HG03457 (cell line): ENCODE measurements around the gene ANXA6.
A peak's percentile ranks its signal among the peaks of the same experiment; 100 is the strongest.

Source experiments
- ATAC-seq: cut with Tn5 transposase; IDR thresholded peaks from one replicate; pipeline ENCODE4 v1.9.1; 2021; ENCODE audit warnings: moderate number of reproducible peaks; ENCODE audit not compliant: unreplicated experiment

ANXA6 gene

GRCh38 chr5:151130922-151131891, 26.4 kb downstream of the ANXA6 start:
- no peak for ATAC-seq

GRCh38 chr5:151130235-151130921, 27.2 kb downstream of the ANXA6 start:
- no peak for ATAC-seq

- ATAC-seq, result no peak
Measured at GRCh38 chr5:151128817-151129216, 28.8 kb downstream of the ANXA6 start.

GRCh38 chr5:151127926-151128325, 29.7 kb downstream of the ANXA6 start:
- ATAC-seq, result no peak

- no peak for ATAC-seq
Measured at GRCh38 chr5:151126199-151126645, 31.4 kb downstream of the ANXA6 start.

- ATAC-seq, result no peak
Measured at GRCh38 chr5:151125421-151125820, 32.2 kb downstream of the ANXA6 start.

GRCh38 chr5:151123897-151124751, 33.5 kb downstream of the ANXA6 start:
- ATAC-seq, result peak; percentile 72

- no peak for ATAC-seq
Measured at GRCh38 chr5:151122828-151123227, 34.8 kb downstream of the ANXA6 start.

GRCh38 chr5:151121665-151122064, 35.9 kb downstream of the ANXA6 start:
- no peak for ATAC-seq

GRCh38 chr5:151121095-151121494, 36.5 kb downstream of the ANXA6 start:
- no peak for ATAC-seq

- ATAC-seq, result no peak
Measured at GRCh38 chr5:151118913-151119575, 38.5 kb downstream of the ANXA6 start.

GRCh38 chr5:151115272-151115905, 42.2 kb downstream of the ANXA6 start:
- ATAC-seq, result no peak

GRCh38 chr5:151113651-151114050, 43.9 kb downstream of the ANXA6 start:
- ATAC-seq, result no peak

GRCh38 chr5:151110992-151111391, 46.6 kb downstream of the ANXA6 start:
- no peak for ATAC-seq

GRCh38 chr5:151110122-151110681, 47.4 kb downstream of the ANXA6 start:
- no peak for ATAC-seq

GRCh38 chr5:151108566-151108965, 49.0 kb downstream of the ANXA6 start:
- ATAC-seq, result no peak

- ATAC-seq, result no peak
Measured at GRCh38 chr5:151107738-151108520, 49.6 kb downstream of the ANXA6 start.

- no peak for ATAC-seq
Measured at GRCh38 chr5:151107084-151107483, 50.5 kb downstream of the ANXA6 start.

- no peak for ATAC-seq
Measured at GRCh38 chr5:151106509-151106908, 51.1 kb downstream of the ANXA6 start.
